Right lobe of liver (tissue), 6 donors: ENCODE data around the gene KCND3. TPM values are rescaled to one million over a fixed set of nuclear protein-coding genes. Genes with fewer than 3 reads are reported as not detected.

Experiments
- ATAC-seq, 4 donors: fragments of 200-7000 bp; cut with Tn5 transposase; one replicate each; pipeline ENCODE4 v1.9.1; 2020; ENCODE audit warnings: mild to moderate bottlenecking in 4 of 4, moderate library complexity in 4 of 4
- DNase-seq, 3 donors: peaks; one replicate each; pipeline ENCODE4 v3.0.0-alpha.2; 2020
- H3K27ac ChIP-seq, 3 donors: fragments of 200-600 bp; one replicate each; pipeline ENCODE4 v1.8.0; 2022
- H3K27me3 ChIP-seq, 2 donors: fragments of 200-600 bp; one replicate each; pipeline ENCODE4 v1.8.0; 2022
- H3K36me3 ChIP-seq, 4 donors: fragments of 200-600 bp; sonication (generic) in 1 of 4; one replicate each; pipeline versions ENCODE4 v1.5.1 to v1.8.0; 2017 to 2022; ENCODE audit warnings: control low read depth in 1 of 4
- H3K4me1 ChIP-seq, 4 donors: fragments of 200-600 bp; sonication (generic) in 1 of 4; one replicate each; pipeline versions ENCODE4 v1.5.1 to v1.8.0; 2017 to 2022; ENCODE audit warnings: control low read depth in 1 of 4
- H3K4me3 ChIP-seq, 3 donors: fragments of 200-600 bp; one replicate each; pipeline ENCODE4 v1.8.0; 2022
- H3K9me3 ChIP-seq, 4 donors: fragments of 200-600 bp; sonication (generic) in 1 of 4; one replicate each; pipeline versions ENCODE4 v1.5.1 to v1.8.0; 2017 to 2022; ENCODE audit warnings: control low read depth in 1 of 4
- CTCF ChIP-seq, 4 donors: fragments of 200-600 bp in 3 of 4; fragments of 450-650 bp in 1 of 4; IDR thresholded peaks; one replicate each; pipeline versions ENCODE4 v1.5.1 to v1.8.0; 2016 to 2022; ENCODE audit warnings: antibody characterized with exemption in 4 of 4, mild to moderate bottlenecking in 2 of 4
- POLR2A ChIP-seq: fragments of 450-650 bp; IDR thresholded peaks from one replicate; pipeline ENCODE4 v1.6.1; 2017; ENCODE audit warnings: antibody characterized with exemption, mild to moderate bottlenecking
- WGBS: methylation state at CpG from one replicate; pipeline ENCODE4 v1.1.6; 2018; ENCODE audit warnings: low coverage, low lambda C conversion rate; ENCODE audit not compliant: insufficient coverage; ENCODE audit errors: missing lambda C conversion rate; 5-methylcytosine and 5-hydroxymethylcytosine counted together
- intact Hi-C, 2 donors: fragments of 100-400 bp; cut with DNase I; formaldehyde crosslinking; loops; one replicate each; pipeline versions ENCODE4 v1.11.2 to v1.14.1; 2022
- total RNA-seq, 6 experiments: library from RNA; depleted of rRNA in 2 of 6; stranded (reverse); fragments of >200 nt in 2 of 6; fragmentation: NEBNext Ultra II Directional in 3 of 6; extraction: Animal tissue kit (Norgen Biotek cat#: 25700) in 3 of 6; gene quantifications; one replicate each; pipeline versions ENCODE4 v1.1.0 to v1.2.4, GENCODE V29; 2016 to 2023
- donor health status: DM: no; HTN: yes; CAD: no.
- donor health status: DM: no; HTN: no; CAD: no.
- donor health status: DM: no; HTN: no; CAD: no.
- donor health status: DM: no; HTN: yes; CAD: no.
- donor health status: DM: no; HTN: yes; CAD: no.

The KCND3 gene
- total RNA-seq, 6 experiments from 2014 or later = 8.1 to 25.5 (median 16.2) TPM

- Histone ChIP-seq H3K27ac (no peak overlapping the region), H3K9me3 (no peaks in the 10 kb centered on the region), H3K4me3 (no peak overlapping the region), H3K36me3 (no peaks in the 10 kb centered on the region), H3K27me3 (no peaks in the 10 kb centered on the region), H3K4me1 (peaks cover 2 to 41% (median 19%) of the 10 kb centered on the region in 4 donors)
- 84% methylated on average over 6 of the region's 6 CpGs for WGBS
- intact Hi-C loops = no loop called here
- ATAC-seq (no peak), DNase-seq (no peak)
- TF ChIP-seq POLR2A = no peak
- TF ChIP-seq CTCF (IDR thresholded peaks at IDR 0.05) = no peak
Measured at GRCh38 chr1:111980686-111981085, 8.8 kb downstream of the KCND3 start.

DNA sequence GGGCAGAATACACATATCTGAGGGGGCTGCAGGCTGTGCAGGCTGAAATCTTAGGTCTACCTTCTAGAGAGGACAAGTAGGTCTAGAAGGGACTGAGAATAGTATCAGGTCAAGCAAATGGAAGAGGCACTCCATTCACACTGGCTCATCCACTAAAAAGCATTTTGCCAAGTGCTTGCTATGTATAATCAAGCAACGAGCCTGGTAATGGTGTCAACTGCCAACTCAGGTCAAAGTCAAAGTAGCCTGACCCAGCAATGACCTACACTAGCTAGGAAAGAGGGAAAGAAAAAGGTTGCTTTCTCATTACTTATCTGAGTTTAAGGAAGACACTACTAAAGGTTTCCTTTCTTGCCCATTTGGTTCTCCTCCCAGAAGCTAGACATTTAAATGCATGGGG is 10.8 kb downstream of the KCND3 start:
- ATAC-seq = peak; percentile 82 to 87 (median 83)
- 0% methylated on average over 1 of the region's 1 CpG for WGBS
- Histone ChIP-seq H3K4me1 (peaks cover 2 to 44% (median 19%) of the 10 kb centered on the region in 4 donors), H3K27ac (peak overlapping the region in 1 of 3 donors; percentile 43), H3K4me3 (no peak overlapping the region), H3K9me3 (no peaks in the 10 kb centered on the region), H3K27me3 (no peaks in the 10 kb centered on the region), H3K36me3 (no peaks in the 10 kb centered on the region)
- no peak for TF ChIP-seq CTCF (IDR thresholded peaks at IDR 0.05)
- TF ChIP-seq POLR2A = no peak
- intact Hi-C loops = loop anchor here in 1 of 2 donors (10.0 kb wide), 1 partner anchor 94 kb away; no protein-coding TSS in a partner anchor
- DNase-seq = peak in 1 of 3 donors; percentile 77

DNA sequence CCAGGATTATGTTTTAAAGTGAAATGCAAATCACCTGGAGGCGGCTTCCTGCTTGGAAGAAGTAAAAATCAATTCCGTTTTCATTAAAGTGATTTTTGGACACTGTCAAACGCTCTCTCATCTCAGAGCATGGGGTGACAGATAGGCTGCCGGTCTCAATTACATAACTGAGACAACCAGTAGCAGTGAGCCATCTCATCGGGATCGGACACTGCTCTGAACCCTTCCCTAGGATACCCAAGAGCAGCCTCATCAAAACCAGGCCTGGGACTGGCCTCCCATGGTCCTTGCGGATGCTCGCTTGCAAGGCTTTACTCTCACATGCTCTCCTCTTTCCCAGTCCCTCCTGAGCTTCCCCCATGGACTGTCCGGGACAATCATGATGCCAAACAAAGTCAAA is 12.1 kb downstream of the KCND3 start:
- 50% methylated on average over 9 of the region's 9 CpGs for WGBS
- peaks cover 2 to 44% (median 19%) of the 10 kb centered on the region in 4 donors for H3K4me1 ChIP-seq
- intact Hi-C loops = loop anchor here in 1 of 2 donors (10.0 kb wide), 1 partner anchor 93 kb away; no protein-coding TSS in a partner anchor

DNA sequence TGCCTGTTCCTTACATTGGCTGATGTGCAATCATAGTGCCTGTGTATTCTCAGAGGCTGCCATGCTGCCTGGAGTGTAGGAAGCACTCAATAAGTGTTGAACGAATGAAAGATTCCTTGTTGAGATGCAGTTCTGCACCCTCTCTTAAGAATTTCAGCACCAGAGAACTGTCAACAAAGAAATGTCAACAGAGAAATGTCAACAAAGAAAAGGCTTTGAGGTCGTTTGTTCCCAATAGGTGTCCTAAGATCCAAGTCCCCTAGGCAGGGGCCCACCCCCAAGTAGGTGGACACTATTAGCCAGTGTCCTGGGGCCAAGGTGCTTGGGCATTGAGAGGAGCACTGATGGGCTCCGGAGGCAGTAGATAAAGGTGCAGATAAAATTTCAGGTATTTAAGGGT is 12.6 kb downstream of the KCND3 start:
- H3K9me3 ChIP-seq = no peaks in the 10 kb centered on the region
- WGBS = 10% methylated on average over 2 of the region's 3 CpGs
- DNase-seq (peak; percentile 31 to 77 (median 71)), ATAC-seq (peak; percentile 42 to 76 (median 74))
- no peak for TF ChIP-seq POLR2A
- no peak for TF ChIP-seq CTCF (IDR thresholded peaks at IDR 0.05)
- intact Hi-C loops = loop anchor here in 1 of 2 donors (10.0 kb wide), 1 partner anchor 92 kb away; no protein-coding TSS in a partner anchor
- no peaks in the 10 kb centered on the region for H3K36me3 ChIP-seq
- no peak overlapping the region for H3K4me3 ChIP-seq
- no peaks in the 10 kb centered on the region for H3K27me3 ChIP-seq
- H3K4me1 ChIP-seq = peaks cover 2 to 44% (median 19%) of the 10 kb centered on the region in 4 donors
- no peak overlapping the region for H3K27ac ChIP-seq

More for the DNA sequence above, 12.1 kb downstream of the KCND3 start:
- H3K36me3 ChIP-seq = no peaks in the 10 kb centered on the region
- H3K9me3 ChIP-seq = no peaks in the 10 kb centered on the region
- TF ChIP-seq CTCF (IDR thresholded peaks at IDR 0.05) = no peak
- no peak for TF ChIP-seq POLR2A
- H3K27me3 ChIP-seq = no peaks in the 10 kb centered on the region
- ATAC-seq (peak in 2 of 4 donors; percentile 4 to 32), DNase-seq (no peak)
- no peak overlapping the region for H3K4me3 ChIP-seq
- no peak overlapping the region for H3K27ac ChIP-seq
